GM20000 (cell line): ENCODE data around the gene KIF26B.

Experiments
- DNase-seq: peaks from one replicate; pipeline ENCODE4 v3.0.0; 2012; ENCODE audit warnings: low spot score
- CTCF ChIP-seq: IDR thresholded peaks from 2 replicates; pipeline ENCODE4 v1.5.1; 2012; ENCODE audit warnings: mild to moderate bottlenecking, control low read depth; ENCODE audit errors: extremely low read depth, missing control alignments

The KIF26B gene

DNA sequence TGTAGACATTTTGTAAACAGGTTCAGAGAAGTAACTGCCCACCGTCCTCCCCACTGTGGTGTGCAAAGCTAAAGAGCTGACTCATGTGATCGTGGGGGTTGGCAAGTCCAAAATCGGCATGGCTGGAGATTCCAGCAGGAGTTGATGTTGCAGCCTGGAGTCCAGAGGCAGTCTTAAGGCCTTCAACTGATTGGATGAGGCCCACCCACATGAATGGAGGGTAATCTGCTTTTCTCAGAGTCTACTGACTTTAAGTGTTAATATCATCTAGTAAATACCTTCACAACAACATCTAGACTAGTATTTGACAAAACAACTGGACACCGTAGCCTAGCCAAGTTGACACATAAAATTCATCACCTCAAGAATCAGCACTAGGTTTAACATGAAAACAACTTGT is 281.6 kb downstream of the KIF26B start:
- no peak for TF ChIP-seq CTCF
- DNase-seq, result no peak

GRCh38 chr1:245437369-245438062 is 282.7 kb downstream of the KIF26B start:
- DNase-seq, result no peak

DNA sequence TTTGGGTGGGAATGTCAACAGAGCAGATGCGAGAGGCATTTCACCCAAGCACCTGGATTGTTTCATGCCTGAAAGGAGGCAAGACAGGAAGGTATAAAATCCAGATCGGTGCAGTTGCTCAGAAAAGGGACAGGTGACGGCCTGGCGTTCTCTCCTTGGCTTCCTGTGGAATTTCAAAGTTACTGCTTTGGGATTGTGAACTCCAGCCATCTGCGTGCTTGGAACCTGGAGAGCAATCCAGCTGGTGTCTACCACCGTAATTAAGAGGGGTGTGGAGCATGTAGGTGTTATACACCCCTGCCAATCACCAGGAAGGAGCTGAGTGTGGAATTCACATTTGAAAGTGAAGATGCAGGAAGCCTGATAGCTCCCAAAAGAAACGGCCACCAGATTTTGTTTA is 286.1 kb downstream of the KIF26B start:
- no peak for TF ChIP-seq CTCF
- no peak for DNase-seq

More at GRCh38 chr1:245437369-245438062, 282.7 kb downstream of the KIF26B start:
- no peak for TF ChIP-seq CTCF

DNA sequence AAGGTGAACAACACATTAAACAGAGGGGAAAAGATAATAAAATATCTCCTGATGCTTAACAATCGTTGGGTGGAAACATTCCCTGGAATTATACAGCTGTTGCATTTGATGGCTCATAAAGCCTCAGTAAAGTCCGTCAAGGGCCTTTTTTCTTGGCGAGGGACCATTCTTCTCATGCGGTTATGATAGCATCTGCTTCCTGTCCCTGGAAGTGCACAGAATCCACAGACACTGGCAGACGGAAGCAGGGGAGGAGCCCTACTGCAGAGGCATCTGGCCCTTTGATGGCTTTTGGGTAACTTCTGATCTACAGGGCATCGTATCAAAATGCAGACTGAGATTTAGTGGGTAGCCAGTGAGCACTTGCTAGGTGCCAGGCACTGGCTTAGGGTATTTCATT is 286.9 kb downstream of the KIF26B start:
- TF ChIP-seq CTCF, result no peak
- DNase-seq, result no peak

GRCh38 chr1:245444147-245444828 is 289.5 kb downstream of the KIF26B start:
- DNase-seq, result no peak

GRCh38 chr1:245444945-245445344 is 290.2 kb downstream of the KIF26B start:
- DNase-seq, result no peak
- TF ChIP-seq CTCF, result no peak

More at GRCh38 chr1:245444147-245444828, 289.5 kb downstream of the KIF26B start:
- TF ChIP-seq CTCF, result no peak

DNA sequence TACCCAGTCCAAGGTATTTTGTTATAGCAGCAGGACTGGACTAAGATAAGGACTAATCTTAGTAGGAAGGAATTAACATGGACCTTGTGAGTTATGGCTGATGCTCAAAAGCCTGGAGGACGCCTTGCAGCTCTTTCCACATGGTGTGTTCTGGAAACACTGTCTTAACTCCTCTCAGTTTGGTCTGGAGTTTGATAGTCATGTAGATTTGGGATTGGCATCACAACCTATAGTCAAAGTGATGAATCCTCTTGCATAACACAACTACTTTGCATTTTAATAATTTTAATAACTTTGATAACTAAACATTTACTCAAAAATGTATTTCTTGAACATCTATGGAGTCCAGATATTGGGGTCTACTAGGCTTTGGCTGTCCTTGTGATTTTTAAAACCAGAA is 293.7 kb downstream of the KIF26B start:
- no peak for DNase-seq
- TF ChIP-seq CTCF, result no peak
